ENCODE results near the gene YTHDF1. TPM values are rescaled to one million over a fixed set of nuclear protein-coding genes. Genes with fewer than 3 reads are reported as not detected.

Gene YTHDF1
- polyA plus RNA-seq, 10 donors: 27.1 to 35.3 (median 28.8) TPM

GRCh38 chr20:63249891-63250290 lies 34.0 kb upstream of the YTHDF1 start:
- no peak for DNase-seq

- DNase-seq: no peak
Measured at GRCh38 chr20:63248835-63249591, 33.1 kb upstream of the YTHDF1 start.

GRCh38 chr20:63247671-63248228 lies 31.8 kb upstream of the YTHDF1 start:
- DNase-seq: no peak

GRCh38 chr20:63246490-63247288 lies 30.8 kb upstream of the YTHDF1 start:
- DNase-seq: no peak

GRCh38 chr20:63244468-63244867 lies 28.5 kb upstream of the YTHDF1 start:
- DNase-seq: no peak

GRCh38 chr20:63243604-63244247 lies 27.8 kb upstream of the YTHDF1 start:
- no peak for DNase-seq

GRCh38 chr20:63242736-63243135 lies 26.8 kb upstream of the YTHDF1 start:
- DNase-seq: no peak

GRCh38 chr20:63241272-63241671 lies 25.3 kb upstream of the YTHDF1 start:
- no peak for DNase-seq

- no peak for DNase-seq
Measured at GRCh38 chr20:63240004-63240403, 24.1 kb upstream of the YTHDF1 start.

- no peak for DNase-seq
Measured at GRCh38 chr20:63239431-63239830, 23.5 kb upstream of the YTHDF1 start.

- no peak for DNase-seq
Measured at GRCh38 chr20:63238514-63239125, 22.7 kb upstream of the YTHDF1 start.

GRCh38 chr20:63238031-63238430 lies 22.1 kb upstream of the YTHDF1 start:
- no peak for DNase-seq

GRCh38 chr20:63236116-63236837 lies 20.3 kb upstream of the YTHDF1 start:
- DNase-seq: no peak

- no peak for DNase-seq
Measured at GRCh38 chr20:63235399-63235983, 19.6 kb upstream of the YTHDF1 start, which contains the start of gene BIRC7. Gene BIRC7 (plus strand): TSS chr20:63235905. CDS start chr20:63236097, 192 bp downstream.

GRCh38 chr20:63234693-63235398 lies 18.9 kb upstream of the YTHDF1 start:
- DNase-seq: no peak

- no peak for DNase-seq
Measured at GRCh38 chr20:63233924-63234323, 18.0 kb upstream of the YTHDF1 start.

GRCh38 chr20:63233061-63233344 lies 17.1 kb upstream of the YTHDF1 start:
- no peak for DNase-seq

GRCh38 chr20:63232235-63233060 lies 16.5 kb upstream of the YTHDF1 start:
- peak in 1 of 3 donors; percentile 82 for DNase-seq

- DNase-seq: peak; percentile 52 to 88 (median 73)
Measured at GRCh38 chr20:63230800-63231268, 14.9 kb upstream of the YTHDF1 start.

Measured in muscle of back (tissue), 11 donors.